Bronchial epithelial cell (primary cell): ENCODE results near the gene TRIM59. TPM values are rescaled to one million over a fixed set of nuclear protein-coding genes. Genes with fewer than 3 reads are reported as not detected.

Source experiments
- DNase-seq: peaks from one replicate; pipeline ENCODE4 v3.0.0-alpha.2; 2010; ENCODE audit warnings: low read depth
- FAIRE-seq: peaks from 2 replicates; lab custom pipeline; 2011; peaks lifted over from hg19 to GRCh38; lab: Jason Lieb, UNC
- H3K27me3 ChIP-seq: 2 replicates; pipeline ENCODE4 v1.5.1; 2011; ENCODE audit warnings: low read length; ENCODE audit not compliant: control insufficient read depth, insufficient read depth
- H3K36me3 ChIP-seq: 2 replicates; pipeline ENCODE4 v1.5.1; 2011; ENCODE audit warnings: low read length; ENCODE audit not compliant: control insufficient read depth, insufficient read depth
- H3K4me3 ChIP-seq: 2 replicates; pipeline ENCODE4 v1.5.1; 2011; ENCODE audit warnings: mild to moderate bottlenecking, low read depth, low read length, control low read depth
- total RNA-seq: library from RNA; depleted of rRNA; stranded (reverse); fragments of >200 nt; gene quantifications from 2 replicates; pipeline ENCODE4 v1.2.1, GENCODE V29; 2014
- TF ChIP-seq, protein P1 (sequence below): IDR thresholded peaks from 2 replicates; pipeline ENCODE4 v1.5.1; 2011; ENCODE audit warnings: mild to moderate bottlenecking, moderate library complexity, low read length, control low read depth, inconsistent platforms; ENCODE audit not compliant: insufficient read depth, severe bottlenecking

TRIM59 gene
- total RNA-seq, 1 donor from 2014 or later, result 5.8 TPM

DNA sequence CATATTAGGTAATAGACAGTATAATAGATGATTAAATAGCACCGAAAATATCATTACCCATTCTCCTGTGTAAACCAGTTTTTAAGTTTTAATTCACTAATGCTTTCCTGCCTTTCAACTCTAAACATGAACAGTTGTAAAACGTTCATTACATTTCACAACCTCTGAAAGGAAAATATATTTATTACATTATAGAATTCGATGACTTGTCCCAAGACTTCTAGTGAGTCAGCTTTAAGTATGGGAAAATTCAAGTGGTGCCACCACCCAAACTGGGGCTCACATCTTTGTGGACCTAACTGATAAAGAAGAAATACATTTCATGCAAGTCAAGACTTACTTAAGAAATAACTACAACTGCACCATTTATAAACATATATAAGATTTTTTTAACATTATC, 2.0 kb downstream of the TRIM59 start:
- TF ChIP-seq, protein P1, sequence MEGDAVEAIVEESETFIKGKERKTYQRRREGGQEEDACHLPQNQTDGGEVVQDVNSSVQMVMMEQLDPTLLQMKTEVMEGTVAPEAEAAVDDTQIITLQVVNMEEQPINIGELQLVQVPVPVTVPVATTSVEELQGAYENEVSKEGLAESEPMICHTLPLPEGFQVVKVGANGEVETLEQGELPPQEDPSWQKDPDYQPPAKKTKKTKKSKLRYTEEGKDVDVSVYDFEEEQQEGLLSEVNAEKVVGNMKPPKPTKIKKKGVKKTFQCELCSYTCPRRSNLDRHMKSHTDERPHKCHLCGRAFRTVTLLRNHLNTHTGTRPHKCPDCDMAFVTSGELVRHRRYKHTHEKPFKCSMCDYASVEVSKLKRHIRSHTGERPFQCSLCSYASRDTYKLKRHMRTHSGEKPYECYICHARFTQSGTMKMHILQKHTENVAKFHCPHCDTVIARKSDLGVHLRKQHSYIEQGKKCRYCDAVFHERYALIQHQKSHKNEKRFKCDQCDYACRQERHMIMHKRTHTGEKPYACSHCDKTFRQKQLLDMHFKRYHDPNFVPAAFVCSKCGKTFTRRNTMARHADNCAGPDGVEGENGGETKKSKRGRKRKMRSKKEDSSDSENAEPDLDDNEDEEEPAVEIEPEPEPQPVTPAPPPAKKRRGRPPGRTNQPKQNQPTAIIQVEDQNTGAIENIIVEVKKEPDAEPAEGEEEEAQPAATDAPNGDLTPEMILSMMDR, result no peak
- H3K4me3 ChIP-seq, result no peak overlapping the region
- peaks cover 3% of the 10 kb centered on the region for H3K36me3 ChIP-seq
- H3K27me3 ChIP-seq, result no peaks in the 10 kb centered on the region
- FAIRE-seq, result no peak
- peak; percentile 57 for DNase-seq

DNA sequence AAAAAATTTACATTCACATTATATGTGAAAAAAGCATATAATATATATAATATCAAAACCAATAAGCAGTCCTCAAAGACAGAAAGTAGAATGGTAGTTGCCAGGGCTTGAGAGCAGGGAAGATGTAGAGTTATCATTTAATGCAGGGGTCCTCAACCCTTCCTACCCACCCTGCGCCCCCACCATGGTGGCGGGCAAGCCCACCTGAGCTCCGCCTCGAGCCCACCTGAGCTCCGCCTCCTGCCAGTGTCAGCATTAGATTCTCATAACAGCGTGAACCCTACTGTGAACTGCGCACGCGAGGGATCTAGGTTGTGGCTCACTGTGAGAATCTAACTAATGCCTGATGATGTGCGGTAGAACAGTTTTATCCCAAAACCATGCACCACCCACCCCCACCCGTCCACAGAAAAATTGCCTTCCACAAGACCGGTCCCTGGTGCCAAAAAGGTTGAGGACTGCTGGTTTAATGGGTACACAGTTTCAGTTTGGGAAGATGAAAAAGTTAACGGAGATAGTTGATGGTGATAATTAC, 3.0 kb downstream of the TRIM59 start:
- TF ChIP-seq, protein P1, result no peak
- Histone ChIP-seq H3K36me3 (peaks cover 3% of the 10 kb centered on the region), H3K27me3 (no peaks in the 10 kb centered on the region), H3K4me3 (no peak overlapping the region)
- DNase-seq (no peak), FAIRE-seq (no peak)

DNA sequence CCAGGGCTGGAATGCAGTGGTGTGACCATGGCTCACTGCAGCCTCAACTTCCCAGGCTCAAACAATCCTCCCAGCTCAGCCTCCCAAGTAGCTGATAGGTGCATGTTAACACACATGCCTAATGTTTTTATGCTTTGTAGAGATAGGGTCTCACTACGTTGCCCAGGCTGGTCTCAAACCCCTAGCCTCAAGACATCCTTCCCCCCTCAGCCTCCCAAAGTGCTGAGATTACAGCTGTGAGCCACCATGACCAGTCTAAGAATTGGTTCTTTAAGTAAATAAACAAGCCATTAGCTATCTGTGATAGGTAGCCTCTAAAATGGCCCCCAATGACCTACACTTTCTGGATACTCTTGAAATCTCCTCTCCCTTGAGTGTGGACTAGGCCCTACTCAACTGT, 3.7 kb downstream of the TRIM59 start:
- FAIRE-seq (no peak), DNase-seq (no peak)
- H3K36me3 ChIP-seq, result peaks cover 3% of the 10 kb centered on the region
- H3K4me3 ChIP-seq, result no peak overlapping the region
- no peaks in the 10 kb centered on the region for H3K27me3 ChIP-seq
- TF ChIP-seq, protein P1, result no peak

- TF ChIP-seq, protein P1, result no peak
- H3K36me3 ChIP-seq, result peaks cover 3% of the 10 kb centered on the region
- H3K27me3 ChIP-seq, result no peaks in the 10 kb centered on the region
- no peak for FAIRE-seq
- H3K4me3 ChIP-seq, result no peak overlapping the region
- no peak for DNase-seq
These were observed 5.2 kb downstream of the TRIM59 start for GRCh38 chr3:160444411-160444810.

DNA sequence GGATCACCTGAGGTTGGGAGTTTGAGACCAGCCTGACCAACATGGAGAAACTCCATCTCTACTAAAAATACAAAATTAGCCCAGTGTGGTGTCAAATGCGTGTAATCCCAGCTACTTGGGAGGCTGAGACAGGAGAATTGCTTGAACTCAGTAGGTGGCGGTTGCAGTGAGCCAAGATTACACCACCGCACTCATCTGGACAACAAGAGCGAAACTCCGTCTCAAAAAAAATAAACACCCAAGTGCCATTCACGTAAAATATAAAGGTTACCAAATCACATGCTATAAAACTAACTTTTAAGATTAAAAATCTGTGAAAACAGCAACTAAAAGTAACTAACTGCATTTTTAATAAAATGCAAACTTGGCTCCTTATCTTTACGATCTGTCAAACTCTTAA, 8.9 kb downstream of the TRIM59 start:
- DNase-seq, result no peak
- Histone ChIP-seq H3K4me3 (no peak overlapping the region), H3K27me3 (no peaks in the 10 kb centered on the region), H3K36me3 (peaks cover under 1% of the 10 kb centered on the region)
- TF ChIP-seq, protein P1, result no peak
- FAIRE-seq, result no peak

DNA sequence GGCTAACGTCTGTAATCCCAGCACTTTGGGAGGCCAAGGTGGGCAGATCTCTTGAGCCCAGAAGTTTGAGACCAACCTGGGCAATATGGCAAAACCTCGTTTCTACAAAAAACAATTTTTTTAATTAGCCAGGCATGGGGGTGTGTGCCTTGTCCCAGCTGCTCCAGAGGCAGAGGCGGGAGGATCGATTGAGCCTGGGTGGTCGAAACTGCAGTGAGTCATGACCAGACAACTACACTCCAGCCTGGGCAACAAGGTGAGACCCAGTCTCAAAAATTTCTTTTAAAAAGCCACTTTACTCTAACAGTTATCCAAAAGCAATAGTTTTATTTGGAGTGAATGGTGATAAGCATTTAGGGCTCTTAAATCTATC, 12.5 kb downstream of the TRIM59 start:
- H3K4me3 ChIP-seq, result no peak overlapping the region
- TF ChIP-seq, protein P1, result no peak
- no peaks in the 10 kb centered on the region for H3K27me3 ChIP-seq
- FAIRE-seq (no peak), DNase-seq (no peak)
- peaks cover 1% of the 10 kb centered on the region for H3K36me3 ChIP-seq
